ENCODE measurements around the gene TIAM2. TPM values are rescaled to one million over a fixed set of nuclear protein-coding genes. Genes with fewer than 3 reads are reported as not detected.

Gene TIAM2
- total RNA-seq, 1 experiment from 2014 or later: 3.8 TPM

DNA sequence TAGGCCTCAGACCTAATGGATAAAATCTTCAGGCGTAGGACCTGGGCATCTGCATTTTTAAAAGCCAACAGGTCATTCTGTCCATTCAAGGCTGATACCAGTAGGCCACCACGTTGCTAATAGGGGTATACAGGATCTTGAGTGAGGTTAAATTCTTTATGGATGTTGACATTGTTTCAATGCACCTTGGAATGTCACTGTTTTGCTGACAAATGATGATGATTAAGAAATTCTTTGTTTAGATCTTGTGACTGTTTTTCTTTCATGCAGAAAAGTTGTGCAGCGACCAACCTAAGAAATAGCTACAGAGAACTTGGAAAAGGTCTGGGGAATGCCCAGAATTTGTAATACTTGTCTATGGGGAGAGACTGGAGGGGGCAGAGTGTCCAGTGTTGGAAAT lies 167.6 kb downstream of the TIAM2 start:
- BruUV-seq (replicated peaks): no TSS peak
- Mint-ChIP-seq H3K4me1 (ENCODE audit: low read depth, unreplicated experiment) (no peaks in the 10 kb centered on the region), H3K27ac (ENCODE audit: unreplicated experiment) (no peak overlapping the region), H3K9me3 (ENCODE audit: unreplicated experiment) (no peaks in the 10 kb centered on the region), H3K27me3 (ENCODE audit: insufficient read depth, unreplicated experiment) (no peaks in the 10 kb centered on the region), H3K36me3 (ENCODE audit: insufficient read depth, unreplicated experiment) (no peaks in the 10 kb centered on the region), H3K4me3 (ENCODE audit: unreplicated experiment) (no peak overlapping the region)
- H3K4me1 ChIP-seq: peaks cover 7% of the 10 kb centered on the region; the same call in 1 of the 2 replicates
- intact Hi-C loops (cut with micrococcal nuclease; ENCODE audit: unreplicated experiment): no loop called here
- H3K27me3 ChIP-seq (replicated peaks; ENCODE audit: control insufficient read depth, insufficient read depth, low read length): no peaks in the 10 kb centered on the region
- ChIA-PET POLR2A (no interaction called here), CTCF (interaction anchor here (1.2 kb wide), 1 partner anchor 294 kb away, joined by 4 read pairs; no protein-coding TSS in a partner anchor)
- no peak overlapping the region for H3K4me3 ChIP-seq (ENCODE audit: low read depth, low read length)
- TF ChIP-seq, protein P1, sequence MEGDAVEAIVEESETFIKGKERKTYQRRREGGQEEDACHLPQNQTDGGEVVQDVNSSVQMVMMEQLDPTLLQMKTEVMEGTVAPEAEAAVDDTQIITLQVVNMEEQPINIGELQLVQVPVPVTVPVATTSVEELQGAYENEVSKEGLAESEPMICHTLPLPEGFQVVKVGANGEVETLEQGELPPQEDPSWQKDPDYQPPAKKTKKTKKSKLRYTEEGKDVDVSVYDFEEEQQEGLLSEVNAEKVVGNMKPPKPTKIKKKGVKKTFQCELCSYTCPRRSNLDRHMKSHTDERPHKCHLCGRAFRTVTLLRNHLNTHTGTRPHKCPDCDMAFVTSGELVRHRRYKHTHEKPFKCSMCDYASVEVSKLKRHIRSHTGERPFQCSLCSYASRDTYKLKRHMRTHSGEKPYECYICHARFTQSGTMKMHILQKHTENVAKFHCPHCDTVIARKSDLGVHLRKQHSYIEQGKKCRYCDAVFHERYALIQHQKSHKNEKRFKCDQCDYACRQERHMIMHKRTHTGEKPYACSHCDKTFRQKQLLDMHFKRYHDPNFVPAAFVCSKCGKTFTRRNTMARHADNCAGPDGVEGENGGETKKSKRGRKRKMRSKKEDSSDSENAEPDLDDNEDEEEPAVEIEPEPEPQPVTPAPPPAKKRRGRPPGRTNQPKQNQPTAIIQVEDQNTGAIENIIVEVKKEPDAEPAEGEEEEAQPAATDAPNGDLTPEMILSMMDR (IDR thresholded peaks at IDR 0.05; ENCODE audit: insufficient read depth in 1 of 2, low read depth in 1 of 2, low read length in 1 of 2, severe bottlenecking in 1 of 2, unreplicated experiment in 1 of 2): no peak
- H3K36me3 ChIP-seq (ENCODE audit: control insufficient read depth, insufficient read depth, low read length): no peaks in the 10 kb centered on the region
- no peak for DNase-seq
- no peaks in the 10 kb centered on the region for H3K9me3 ChIP-seq

DNA sequence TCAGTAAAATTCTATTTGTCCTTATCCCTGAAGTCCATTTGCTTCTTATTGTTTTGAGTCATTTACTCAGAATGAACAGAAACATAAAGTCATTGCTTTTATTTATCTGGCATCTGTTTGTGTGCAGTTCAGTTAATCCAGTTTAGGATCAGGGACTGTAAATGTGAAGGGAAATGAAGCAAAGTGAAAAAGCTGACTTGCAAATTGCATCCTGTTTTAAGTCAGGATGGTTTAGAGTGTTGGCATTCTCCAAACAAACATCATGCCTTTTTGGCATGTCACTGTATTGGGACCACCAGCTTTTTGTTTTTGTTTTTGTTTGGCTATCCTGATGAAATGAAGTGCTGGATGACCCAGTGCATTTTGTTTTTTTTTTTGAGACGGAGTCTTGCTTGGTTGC lies 168.5 kb downstream of the TIAM2 start:
- TF ChIP-seq, protein P1 (IDR thresholded peaks at IDR 0.05; ENCODE audit: insufficient read depth in 1 of 2, low read depth in 1 of 2, low read length in 1 of 2, severe bottlenecking in 1 of 2, unreplicated experiment in 1 of 2): no peak
- intact Hi-C loops (cut with micrococcal nuclease; ENCODE audit: unreplicated experiment): no loop called here

DNA sequence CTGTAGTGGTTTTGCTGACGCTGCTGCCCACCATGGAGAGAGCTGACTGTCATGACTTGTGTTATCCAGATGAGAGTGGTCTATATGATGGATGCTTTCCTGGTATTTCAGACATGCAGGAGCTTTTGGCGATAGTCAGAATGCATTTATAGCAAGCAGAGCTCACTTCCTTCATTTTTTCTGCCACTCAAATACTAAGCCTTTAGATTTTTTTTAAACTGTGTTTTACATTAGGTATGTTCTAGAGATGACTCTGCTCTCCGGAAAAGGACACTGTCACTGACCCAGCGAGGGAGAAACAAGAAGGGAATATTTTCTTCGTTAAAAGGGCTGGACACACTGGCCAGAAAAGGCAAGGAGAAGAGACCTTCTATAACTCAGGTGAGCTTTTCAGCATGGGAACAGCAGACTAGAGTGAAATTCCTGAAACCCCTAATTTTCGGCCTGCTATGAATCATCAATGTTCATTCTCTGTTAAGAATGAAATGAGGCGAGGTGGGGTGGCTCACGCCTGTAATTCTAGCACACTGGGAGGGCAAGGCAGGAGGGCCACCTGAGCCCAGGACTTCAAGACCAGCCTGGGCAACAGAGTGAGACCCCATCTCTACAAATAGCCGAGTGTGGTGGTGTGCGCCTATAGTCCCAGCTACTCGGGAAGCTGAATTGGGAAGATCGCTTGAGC lies 170.1 kb downstream of the TIAM2 start:
- TF ChIP-seq, protein P1 (IDR thresholded peaks at IDR 0.05; ENCODE audit: insufficient read depth in 1 of 2, low read depth in 1 of 2, low read length in 1 of 2, severe bottlenecking in 1 of 2, unreplicated experiment in 1 of 2): no peak
- H3K4me1 ChIP-seq: 0 out of 2 replicates have a peak, but pooled peaks cover 4% of the 10 kb centered on the region
- no peaks in the 10 kb centered on the region for H3K9me3 Mint-ChIP-seq (ENCODE audit: unreplicated experiment)
- H3K9me3 ChIP-seq: no peaks in the 10 kb centered on the region
- BruUV-seq (replicated peaks): no TSS peak
- no peaks in the 10 kb centered on the region for H3K4me1 Mint-ChIP-seq (ENCODE audit: low read depth, unreplicated experiment)
- H3K36me3 Mint-ChIP-seq (ENCODE audit: insufficient read depth, unreplicated experiment): no peaks in the 10 kb centered on the region
- no peaks in the 10 kb centered on the region for H3K36me3 ChIP-seq (ENCODE audit: control insufficient read depth, insufficient read depth, low read length)
- H3K4me3 Mint-ChIP-seq (ENCODE audit: unreplicated experiment): no peak overlapping the region
- no peaks in the 10 kb centered on the region for H3K27me3 Mint-ChIP-seq (ENCODE audit: insufficient read depth, unreplicated experiment)
- ChIA-PET POLR2A (no interaction called here), CTCF (interaction anchor here (0.6 kb wide), 1 partner anchor 656 kb away, joined by 7 read pairs; no protein-coding TSS in a partner anchor)
- intact Hi-C loops (cut with micrococcal nuclease; ENCODE audit: unreplicated experiment): no loop called here
- H3K4me3 ChIP-seq (ENCODE audit: low read depth, low read length): no peak overlapping the region
- H3K27me3 ChIP-seq (replicated peaks; ENCODE audit: control insufficient read depth, insufficient read depth, low read length): no peaks in the 10 kb centered on the region
- no peak overlapping the region for H3K27ac Mint-ChIP-seq (ENCODE audit: unreplicated experiment)
- DNase-seq: no peak

More for the DNA sequence above, 168.5 kb downstream of the TIAM2 start:
- no peaks in the 10 kb centered on the region for H3K27me3 Mint-ChIP-seq (ENCODE audit: insufficient read depth, unreplicated experiment)
- H3K36me3 Mint-ChIP-seq (ENCODE audit: insufficient read depth, unreplicated experiment): no peaks in the 10 kb centered on the region
- no peak overlapping the region for H3K4me3 Mint-ChIP-seq (ENCODE audit: unreplicated experiment)
- H3K9me3 ChIP-seq: no peaks in the 10 kb centered on the region
- H3K27me3 ChIP-seq (replicated peaks; ENCODE audit: control insufficient read depth, insufficient read depth, low read length): no peaks in the 10 kb centered on the region
- POLR2A ChIA-PET: no interaction called here
- CTCF ChIA-PET: interaction anchor here (1.2 kb wide), 1 partner anchor 295 kb away, joined by 4 read pairs; no protein-coding TSS in a partner anchor
- no peaks in the 10 kb centered on the region for H3K36me3 ChIP-seq (ENCODE audit: control insufficient read depth, insufficient read depth, low read length)
- H3K9me3 Mint-ChIP-seq (ENCODE audit: unreplicated experiment): no peaks in the 10 kb centered on the region
- no peaks in the 10 kb centered on the region for H3K4me1 Mint-ChIP-seq (ENCODE audit: low read depth, unreplicated experiment)
- no TSS peak for BruUV-seq (replicated peaks)
- H3K4me1 ChIP-seq: 0 out of 2 replicates have a peak, but pooled peaks cover 4% of the 10 kb centered on the region
- H3K4me3 ChIP-seq (ENCODE audit: low read depth, low read length): no peak overlapping the region
- H3K27ac Mint-ChIP-seq (ENCODE audit: unreplicated experiment): no peak overlapping the region
- DNase-seq: no peak

All from Caco-2 (cell line).